ENCODE results near the gene DACH2.
"Not testable (repeated sequence)": the region's sequence is repeated elsewhere in the genome, so short reads cannot be mapped to it uniquely, and the experiment has no call there.

Gene DACH2

GRCh38 chrX:86148024-86148511 is at the start of gene DACH2:
DACH2 (plus strand) TSS chrX:86148451.
- Mint-ChIP-seq H3K9me3 (no peaks in the 10 kb centered on the region), H3K27me3 (peaks cover 38% of the 10 kb centered on the region), H3K4me3 (peak within 1 kb of the TSS; percentile 17), H3K27ac (no peak within 1 kb of the TSS), H3K36me3 (ENCODE audit: low read depth) (no peaks in the 10 kb centered on the region), H3K4me1 (ENCODE audit: low read depth) (no peaks in the 10 kb centered on the region)
- intact Hi-C loops (cut with micrococcal nuclease) = no loop called here

- H3K4me3 Mint-ChIP-seq = no peak overlapping the region
- H3K9me3 Mint-ChIP-seq = no peaks in the 10 kb centered on the region
- no peak overlapping the region for H3K27ac Mint-ChIP-seq
- no peaks in the 10 kb centered on the region for H3K27me3 Mint-ChIP-seq
- intact Hi-C loops (cut with micrococcal nuclease) = no loop called here
- H3K36me3 Mint-ChIP-seq (ENCODE audit: low read depth) = no peaks in the 10 kb centered on the region
- H3K4me1 Mint-ChIP-seq (ENCODE audit: low read depth) = no peaks in the 10 kb centered on the region
Observed at GRCh38 chrX:86102341-86102740, 45.9 kb upstream of the DACH2 start.

GRCh38 chrX:86103061-86103460 is 45.2 kb upstream of the DACH2 start:
- Mint-ChIP-seq H3K4me1 (ENCODE audit: low read depth) (no peaks in the 10 kb centered on the region), H3K9me3 (no peaks in the 10 kb centered on the region), H3K27me3 (no peaks in the 10 kb centered on the region), H3K36me3 (ENCODE audit: low read depth) (no peaks in the 10 kb centered on the region), H3K27ac (no peak overlapping the region), H3K4me3 (no peak overlapping the region)
- intact Hi-C loops (cut with micrococcal nuclease) = no loop called here

- intact Hi-C loops (cut with micrococcal nuclease) = no loop called here
- H3K36me3 Mint-ChIP-seq (ENCODE audit: low read depth) = no peaks in the 10 kb centered on the region
- H3K4me1 Mint-ChIP-seq (ENCODE audit: low read depth) = no peaks in the 10 kb centered on the region
Observed at GRCh38 chrX:86104526-86104925, 43.7 kb upstream of the DACH2 start.

GRCh38 chrX:86121916-86122315 is 26.3 kb upstream of the DACH2 start:
- Mint-ChIP-seq H3K4me3 (no peak overlapping the region), H3K27me3 (no peaks in the 10 kb centered on the region), H3K4me1 (ENCODE audit: low read depth) (no peaks in the 10 kb centered on the region), H3K36me3 (ENCODE audit: low read depth) (no peaks in the 10 kb centered on the region), H3K27ac (no peak overlapping the region), H3K9me3 (peaks cover 29% of the 10 kb centered on the region)
- intact Hi-C loops (cut with micrococcal nuclease) = no loop called here

More at GRCh38 chrX:86104526-86104925, 43.7 kb upstream of the DACH2 start:
- Mint-ChIP-seq H3K9me3 (no peaks in the 10 kb centered on the region), H3K4me3 (no peak overlapping the region), H3K27me3 (no peaks in the 10 kb centered on the region), H3K27ac (no peak overlapping the region)

- Mint-ChIP-seq H3K9me3 (no peaks in the 10 kb centered on the region), H3K36me3 (ENCODE audit: low read depth) (no peaks in the 10 kb centered on the region), H3K4me3 (no peak overlapping the region), H3K4me1 (ENCODE audit: low read depth) (no peaks in the 10 kb centered on the region), H3K27ac (no peak overlapping the region), H3K27me3 (peaks cover 1% of the 10 kb centered on the region)
- intact Hi-C loops (cut with micrococcal nuclease) = no loop called here
Observed at GRCh38 chrX:86133761-86134160, 14.5 kb upstream of the DACH2 start.

- Mint-ChIP-seq H3K36me3 (ENCODE audit: low read depth) (no peaks in the 10 kb centered on the region), H3K27me3 (peaks cover 1% of the 10 kb centered on the region), H3K27ac (no peak overlapping the region), H3K9me3 (no peaks in the 10 kb centered on the region), H3K4me1 (ENCODE audit: low read depth) (no peaks in the 10 kb centered on the region), H3K4me3 (no peak overlapping the region)
- intact Hi-C loops (cut with micrococcal nuclease) = no loop called here
Observed at GRCh38 chrX:86137071-86137470, 11.2 kb upstream of the DACH2 start.

- Mint-ChIP-seq H3K27me3 (peaks cover 5% of the 10 kb centered on the region), H3K36me3 (ENCODE audit: low read depth) (no peaks in the 10 kb centered on the region)
- intact Hi-C loops (cut with micrococcal nuclease) = no loop called here
Observed at GRCh38 chrX:86141786-86142185, 6.5 kb upstream of the DACH2 start.

GRCh38 chrX:86146102-86146501 is 2.1 kb upstream of the DACH2 start:
- Mint-ChIP-seq H3K27ac (no peak overlapping the region), H3K4me3 (no peak overlapping the region), H3K36me3 (ENCODE audit: low read depth) (no peaks in the 10 kb centered on the region), H3K9me3 (no peaks in the 10 kb centered on the region), H3K27me3 (peaks cover 38% of the 10 kb centered on the region), H3K4me1 (ENCODE audit: low read depth) (no peaks in the 10 kb centered on the region)
- intact Hi-C loops (cut with micrococcal nuclease) = no loop called here

More at GRCh38 chrX:86141786-86142185, 6.5 kb upstream of the DACH2 start:
- Mint-ChIP-seq H3K4me1 (ENCODE audit: low read depth) (no peaks in the 10 kb centered on the region), H3K9me3 (no peaks in the 10 kb centered on the region), H3K27ac (no peak overlapping the region), H3K4me3 (no peak overlapping the region)

- H3K36me3 Mint-ChIP-seq (ENCODE audit: low read depth) = no peaks in the 10 kb centered on the region
- peaks cover 38% of the 10 kb centered on the region for H3K27me3 Mint-ChIP-seq
- H3K27ac Mint-ChIP-seq = no peak overlapping the region
- no peak overlapping the region for H3K4me3 Mint-ChIP-seq
- intact Hi-C loops (cut with micrococcal nuclease) = no loop called here
- no peaks in the 10 kb centered on the region for H3K4me1 Mint-ChIP-seq (ENCODE audit: low read depth)
- H3K9me3 Mint-ChIP-seq = no peaks in the 10 kb centered on the region
Observed at GRCh38 chrX:86148594-86148993, 343 bp downstream of the DACH2 start.

GRCh38 chrX:86149119-86149518 is 868 bp downstream of the DACH2 start:
- no peak overlapping the region for H3K27ac Mint-ChIP-seq

GRCh38 chrX:86154553-86154952 is 6.3 kb downstream of the DACH2 start:
- Mint-ChIP-seq H3K9me3 (no peaks in the 10 kb centered on the region), H3K36me3 (ENCODE audit: low read depth) (no peaks in the 10 kb centered on the region), H3K27me3 (peaks cover 7% of the 10 kb centered on the region), H3K4me3 (no peak overlapping the region), H3K4me1 (ENCODE audit: low read depth) (no peaks in the 10 kb centered on the region), H3K27ac (no peak overlapping the region)
- intact Hi-C loops (cut with micrococcal nuclease) = no loop called here

More at GRCh38 chrX:86149119-86149518, 868 bp downstream of the DACH2 start:
- intact Hi-C loops (cut with micrococcal nuclease) = no loop called here
- no peak overlapping the region for H3K4me3 Mint-ChIP-seq
- no peaks in the 10 kb centered on the region for H3K9me3 Mint-ChIP-seq
- no peaks in the 10 kb centered on the region for H3K4me1 Mint-ChIP-seq (ENCODE audit: low read depth)
- H3K36me3 Mint-ChIP-seq (ENCODE audit: low read depth) = no peaks in the 10 kb centered on the region
- H3K27me3 Mint-ChIP-seq = peaks cover 36% of the 10 kb centered on the region

- Mint-ChIP-seq H3K27ac (no peak overlapping the region), H3K4me1 (ENCODE audit: low read depth) (no peaks in the 10 kb centered on the region), H3K9me3 (no peaks in the 10 kb centered on the region), H3K4me3 (no peak overlapping the region), H3K36me3 (ENCODE audit: low read depth) (no peaks in the 10 kb centered on the region), H3K27me3 (no peaks in the 10 kb centered on the region)
- intact Hi-C loops (cut with micrococcal nuclease) = no loop called here
Observed at GRCh38 chrX:86171366-86171765, 23.1 kb downstream of the DACH2 start.

- Mint-ChIP-seq H3K27ac (no peak overlapping the region), H3K4me1 (ENCODE audit: low read depth) (no peaks in the 10 kb centered on the region), H3K9me3 (no peaks in the 10 kb centered on the region), H3K27me3 (no peaks in the 10 kb centered on the region), H3K4me3 (no peak overlapping the region), H3K36me3 (ENCODE audit: low read depth) (no peaks in the 10 kb centered on the region)
- intact Hi-C loops (cut with micrococcal nuclease) = no loop called here
Observed at GRCh38 chrX:86178906-86179305, 30.7 kb downstream of the DACH2 start.

- H3K4me3 Mint-ChIP-seq; H3K9me3 Mint-ChIP-seq; H3K27me3 Mint-ChIP-seq; H3K4me1 Mint-ChIP-seq (ENCODE audit: low read depth); H3K27ac Mint-ChIP-seq; H3K36me3 Mint-ChIP-seq (ENCODE audit: low read depth); intact Hi-C loops (cut with micrococcal nuclease): not testable (repeated sequence)
Observed at GRCh38 chrX:86181325-86181724, 33.1 kb downstream of the DACH2 start.

Data from dendritic cell treated with granulocyte-macrophage colony-stimulating factor and Interleukin-4, amounts not matched to agents 40 ng/mL and 50 ng/mL, for 4 days (primary cell).